ENCODE results near the gene LOXL1. TPM values are rescaled to one million over a fixed set of nuclear protein-coding genes. Genes with fewer than 3 reads are reported as not detected.
"Not testable (repeated sequence)": the region's sequence is repeated elsewhere in the genome, so short reads cannot be mapped to it uniquely, and the experiment has no call there.

Gene LOXL1
- total and polyA plus RNA-seq, 4 donors = 0.67 to 2.0 (median 1.4) TPM; not detected in 1

GRCh38 chr15:73937296-73937695 is 11.0 kb downstream of the LOXL1 start (continued):
- TF ChIP-seq REST (IDR thresholded peaks at IDR 0.05) (no peak), GABPA (IDR thresholded peaks at IDR 0.05 in 1 of 2, conservative IDR thresholded peaks at IDR 0.05 in 1 of 2) (no peak)

GRCh38 chr15:73937726-73938125 is 11.5 kb downstream of the LOXL1 start:
- Histone ChIP-seq H3K36me3 (ENCODE audit: control insufficient read depth in 4 of 4, insufficient read depth in 3 of 4, low read depth in 1 of 4, low read length in 3 of 4) (no peaks in the 10 kb centered on the region), H3K9me3 (ENCODE audit: control insufficient read depth in 4 of 4, low read length in 3 of 4) (no peaks in the 10 kb centered on the region), H3K4me1 (ENCODE audit: control insufficient read depth in 4 of 4, insufficient read depth in 4 of 4, low read length in 3 of 4) (peaks cover 0 to 8% (median 1%) of the 10 kb centered on the region in 4 donors), H3K27ac (ENCODE audit: low read depth in 1 of 2, low read length in 2 of 2) (no peak overlapping the region), H3K9ac (ENCODE audit: low read depth in 1 of 2, low read length in 2 of 2) (no peak overlapping the region), H3K27me3 (ENCODE audit: control insufficient read depth in 4 of 4, insufficient read depth in 4 of 4, low read length in 3 of 4) (no peaks in the 10 kb centered on the region), H3K4me3 (ENCODE audit: low read depth in 1 of 3, low read length in 3 of 3) (no peak overlapping the region)
- no peak for DNase-seq (ENCODE audit: low spot score)
- WGBS = 95% methylated on average over 11 of the region's 11 CpGs
- TF ChIP-seq ATF3 (IDR thresholded peaks at IDR 0.05) (no peak), JUND (IDR thresholded peaks at IDR 0.05) (no peak), YY1 (IDR thresholded peaks at IDR 0.05) (no peak), FOXA1 (IDR thresholded peaks at IDR 0.05) (no peak), HNF4A (conservative IDR thresholded peaks at IDR 0.05) (no peak), SP1 (IDR thresholded peaks at IDR 0.05) (no peak), FOXA2 (IDR thresholded peaks at IDR 0.05) (no peak), NR2F2 (IDR thresholded peaks at IDR 0.05) (no peak), EGR1 (IDR thresholded peaks at IDR 0.05; ENCODE audit: low read depth in 2 of 2) (no peak), TAF1 (conservative IDR thresholded peaks at IDR 0.05) (no peak), HNF4G (IDR thresholded peaks at IDR 0.05) (no peak), RXRA (IDR thresholded peaks at IDR 0.05) (no peak), GABPA (IDR thresholded peaks at IDR 0.05 in 1 of 2, conservative IDR thresholded peaks at IDR 0.05 in 1 of 2) (no peak), REST (IDR thresholded peaks at IDR 0.05) (no peak)
- TF ChIP-seq, protein P1, sequence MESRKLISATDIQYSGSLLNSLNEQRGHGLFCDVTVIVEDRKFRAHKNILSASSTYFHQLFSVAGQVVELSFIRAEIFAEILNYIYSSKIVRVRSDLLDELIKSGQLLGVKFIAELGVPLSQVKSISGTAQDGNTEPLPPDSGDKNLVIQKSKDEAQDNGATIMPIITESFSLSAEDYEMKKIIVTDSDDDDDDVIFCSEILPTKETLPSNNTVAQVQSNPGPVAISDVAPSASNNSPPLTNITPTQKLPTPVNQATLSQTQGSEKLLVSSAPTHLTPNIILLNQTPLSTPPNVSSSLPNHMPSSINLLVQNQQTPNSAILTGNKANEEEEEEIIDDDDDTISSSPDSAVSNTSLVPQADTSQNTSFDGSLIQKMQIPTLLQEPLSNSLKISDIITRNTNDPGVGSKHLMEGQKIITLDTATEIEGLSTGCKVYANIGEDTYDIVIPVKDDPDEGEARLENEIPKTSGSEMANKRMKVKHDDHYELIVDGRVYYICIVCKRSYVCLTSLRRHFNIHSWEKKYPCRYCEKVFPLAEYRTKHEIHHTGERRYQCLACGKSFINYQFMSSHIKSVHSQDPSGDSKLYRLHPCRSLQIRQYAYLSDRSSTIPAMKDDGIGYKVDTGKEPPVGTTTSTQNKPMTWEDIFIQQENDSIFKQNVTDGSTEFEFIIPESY (IDR thresholded peaks at IDR 0.05) = no peak
- TF ChIP-seq, protein P2, sequence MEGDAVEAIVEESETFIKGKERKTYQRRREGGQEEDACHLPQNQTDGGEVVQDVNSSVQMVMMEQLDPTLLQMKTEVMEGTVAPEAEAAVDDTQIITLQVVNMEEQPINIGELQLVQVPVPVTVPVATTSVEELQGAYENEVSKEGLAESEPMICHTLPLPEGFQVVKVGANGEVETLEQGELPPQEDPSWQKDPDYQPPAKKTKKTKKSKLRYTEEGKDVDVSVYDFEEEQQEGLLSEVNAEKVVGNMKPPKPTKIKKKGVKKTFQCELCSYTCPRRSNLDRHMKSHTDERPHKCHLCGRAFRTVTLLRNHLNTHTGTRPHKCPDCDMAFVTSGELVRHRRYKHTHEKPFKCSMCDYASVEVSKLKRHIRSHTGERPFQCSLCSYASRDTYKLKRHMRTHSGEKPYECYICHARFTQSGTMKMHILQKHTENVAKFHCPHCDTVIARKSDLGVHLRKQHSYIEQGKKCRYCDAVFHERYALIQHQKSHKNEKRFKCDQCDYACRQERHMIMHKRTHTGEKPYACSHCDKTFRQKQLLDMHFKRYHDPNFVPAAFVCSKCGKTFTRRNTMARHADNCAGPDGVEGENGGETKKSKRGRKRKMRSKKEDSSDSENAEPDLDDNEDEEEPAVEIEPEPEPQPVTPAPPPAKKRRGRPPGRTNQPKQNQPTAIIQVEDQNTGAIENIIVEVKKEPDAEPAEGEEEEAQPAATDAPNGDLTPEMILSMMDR (IDR thresholded peaks at IDR 0.05; ENCODE audit: low read depth, low read length, missing input control) = no peak
- TF ChIP-seq, protein P3, sequence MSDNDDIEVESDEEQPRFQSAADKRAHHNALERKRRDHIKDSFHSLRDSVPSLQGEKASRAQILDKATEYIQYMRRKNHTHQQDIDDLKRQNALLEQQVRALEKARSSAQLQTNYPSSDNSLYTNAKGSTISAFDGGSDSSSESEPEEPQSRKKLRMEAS (IDR thresholded peaks at IDR 0.05) = no peak

DNA sequence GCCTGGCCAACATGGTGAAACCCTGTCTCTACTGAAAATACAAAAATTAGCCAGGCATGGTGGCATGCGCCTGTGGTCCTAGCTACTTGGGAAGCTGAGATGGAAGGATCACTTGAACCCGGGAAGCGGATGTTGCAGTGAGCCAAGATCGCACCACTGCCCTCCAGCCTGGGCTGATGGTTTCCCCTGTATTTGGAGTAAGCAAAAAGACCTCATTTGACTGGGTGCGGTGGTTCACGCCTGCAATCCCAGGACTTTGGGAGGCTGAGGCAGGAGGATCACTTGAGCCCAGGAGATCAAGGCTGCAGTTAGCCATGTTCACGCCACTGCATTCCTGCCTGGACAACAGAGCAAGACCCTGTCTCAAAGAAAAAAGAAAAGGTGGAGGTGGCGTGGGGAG is 12.3 kb downstream of the LOXL1 start:
- H3K27ac ChIP-seq (ENCODE audit: low read depth in 1 of 2, low read length in 2 of 2); H3K27me3 ChIP-seq (ENCODE audit: control insufficient read depth in 4 of 4, insufficient read depth in 4 of 4, low read length in 3 of 4); H3K9me3 ChIP-seq (ENCODE audit: control insufficient read depth in 4 of 4, low read length in 3 of 4); DNase-seq (ENCODE audit: low spot score); H3K4me1 ChIP-seq (ENCODE audit: control insufficient read depth in 4 of 4, insufficient read depth in 4 of 4, low read length in 3 of 4); H3K4me3 ChIP-seq (ENCODE audit: low read depth in 1 of 3, low read length in 3 of 3); H3K36me3 ChIP-seq (ENCODE audit: control insufficient read depth in 4 of 4, insufficient read depth in 3 of 4, low read depth in 1 of 4, low read length in 3 of 4); H3K9ac ChIP-seq (ENCODE audit: low read depth in 1 of 2, low read length in 2 of 2): not testable (repeated sequence)
- WGBS = 93% methylated on average over 8 of the region's 8 CpGs

Measured in liver (tissue), 9 donors.